ENCODE measurements around the gene XRCC1. TPM values are rescaled to one million over a fixed set of nuclear protein-coding genes. Genes with fewer than 3 reads are reported as not detected.
"Not testable (repeated sequence)": the region's sequence is repeated elsewhere in the genome, so short reads cannot be mapped to it uniquely, and the experiment has no call there.

Gene XRCC1
- total and polyA plus RNA-seq, 2 experiments from 2014 or later: 35.3 to 49.5 TPM

- H3K36me3 Mint-ChIP-seq (ENCODE audit: low read depth); H3K4me1 ChIP-seq (ENCODE audit: insufficient read depth); H3K9me2 ChIP-seq (ENCODE audit: insufficient read depth); H3K36me3 ChIP-seq (ENCODE audit: insufficient read depth); ATAC-seq; H4K20me1 ChIP-seq (replicated peaks; ENCODE audit: insufficient read depth); H2AFZ ChIP-seq; H3K27ac Mint-ChIP-seq; H3F3A ChIP-seq (replicated peaks; ENCODE audit: low read depth); H3K27ac ChIP-seq (ENCODE audit: low read depth); H3K9me3 Mint-ChIP-seq; H3K4me2 ChIP-seq; DNase-seq (ENCODE audit: low spot score); H3K79me2 ChIP-seq (replicated peaks; ENCODE audit: insufficient read depth); H3K4me3 Mint-ChIP-seq; H3K4me3 ChIP-seq: not testable (repeated sequence)
- H3K27me3 Mint-ChIP-seq (ENCODE audit: insufficient read depth, low read depth, poor library complexity): peaks cover 22% of the 10 kb centered on the region
- H3K4me1 Mint-ChIP-seq: peaks cover 14% of the 10 kb centered on the region
- H3K27me3 ChIP-seq (ENCODE audit: insufficient read depth): peaks cover 28% of the 10 kb centered on the region
These were observed 51.6 kb downstream of the XRCC1 start for GRCh38 chr19:43523696-43524095.

- no peak overlapping the region for H3K4me2 ChIP-seq
- TF ChIP-seq ETS1 (IDR thresholded peaks at IDR 0.05): no peak
- Mint-ChIP-seq H3K27me3 (ENCODE audit: insufficient read depth, low read depth, poor library complexity) (peaks cover 21% of the 10 kb centered on the region), H3K9me3 (no peaks in the 10 kb centered on the region), H3K27ac (no peak overlapping the region), H3K4me1 (peaks cover 14% of the 10 kb centered on the region), H3K4me3 (no peak overlapping the region), H3K36me3 (ENCODE audit: low read depth) (no peaks in the 10 kb centered on the region)
- H2AFZ ChIP-seq: no peak overlapping the region
- H3K27me3 ChIP-seq (ENCODE audit: insufficient read depth): peaks cover 21% of the 10 kb centered on the region
- H3K9me2 ChIP-seq (ENCODE audit: insufficient read depth): no peaks in the 10 kb centered on the region
- ATAC-seq: no peak
- no peaks in the 10 kb centered on the region for H3K36me3 ChIP-seq (ENCODE audit: insufficient read depth)
- H3F3A ChIP-seq (replicated peaks; ENCODE audit: low read depth): no peaks in the 10 kb centered on the region; the same call in 1 of the 2 replicates
- H3K79me2 ChIP-seq (replicated peaks; ENCODE audit: insufficient read depth): no peaks in the 10 kb centered on the region
- no peak for DNase-seq (ENCODE audit: low spot score)
- H3K4me1 ChIP-seq (ENCODE audit: insufficient read depth): peaks cover 8% of the 10 kb centered on the region; the same call in 1 of the 2 replicates
- H3K4me3 ChIP-seq: no peak overlapping the region
- no peak overlapping the region for H3K27ac ChIP-seq (ENCODE audit: low read depth)
- H4K20me1 ChIP-seq (replicated peaks; ENCODE audit: insufficient read depth): no peaks in the 10 kb centered on the region; the same call in 1 of the 2 replicates
These were observed 52.4 kb downstream of the XRCC1 start for GRCh38 chr19:43522929-43523328.

- Mint-ChIP-seq H3K36me3 (ENCODE audit: low read depth) (no peaks in the 10 kb centered on the region), H3K27me3 (ENCODE audit: insufficient read depth, low read depth, poor library complexity) (no peaks in the 10 kb centered on the region), H3K9me3 (no peaks in the 10 kb centered on the region), H3K4me3 (no peak overlapping the region), H3K27ac (peak overlapping the region; percentile 41; the same call in 1 of the 2 replicates), H3K4me1 (peaks cover 4% of the 10 kb centered on the region; the same call in 2 of the 3 replicates)
- Histone ChIP-seq H3K4me3 (no peak overlapping the region), H3K36me3 (ENCODE audit: insufficient read depth) (no peaks in the 10 kb centered on the region), H2AFZ (no peak overlapping the region), H3K9me2 (ENCODE audit: insufficient read depth) (no peaks in the 10 kb centered on the region), H3K4me1 (ENCODE audit: insufficient read depth) (no peaks in the 10 kb centered on the region), H4K20me1 (replicated peaks; ENCODE audit: insufficient read depth) (no peaks in the 10 kb centered on the region; the same call in 1 of the 2 replicates), H3K79me2 (replicated peaks; ENCODE audit: insufficient read depth) (no peaks in the 10 kb centered on the region), H3K27ac (ENCODE audit: low read depth) (0 out of 2 replicates have a peak overlapping the region, but pooled peaks have one; percentile 24), H3F3A (replicated peaks; ENCODE audit: low read depth) (no peaks in the 10 kb centered on the region), H3K4me2 (no peak overlapping the region), H3K27me3 (ENCODE audit: insufficient read depth) (no peaks in the 10 kb centered on the region)
- no peak for TF ChIP-seq EZH2 (IDR thresholded peaks at IDR 0.05; ENCODE audit: low read depth, unreplicated experiment)
- TF ChIP-seq CTCF (conservative IDR thresholded peaks at IDR 0.05; ENCODE audit: low read depth in 2 of 2): peak; percentile 91 to 98
- no peak for TF ChIP-seq ZNF462 (CRISPR knock-in tag; IDR thresholded peaks at IDR 0.05)
- TF ChIP-seq JUNB (IDR thresholded peaks at IDR 0.05; ENCODE audit: unreplicated experiment): no peak
- peak; percentile 96 for DNase-seq (ENCODE audit: low spot score)
- ATAC-seq: peak; percentile 86
These were observed 55.8 kb downstream of the XRCC1 start for GRCh38 chr19:43519436-43520088.
